ENCODE measurements around the gene LRRC74B. TPM values are rescaled to one million over a fixed set of nuclear protein-coding genes. Genes with fewer than 3 reads are reported as not detected.

LRRC74B gene
- total and polyA plus RNA-seq, 2 of the 4 experiments (the other 2 are of a cell fraction): not detected

DNA sequence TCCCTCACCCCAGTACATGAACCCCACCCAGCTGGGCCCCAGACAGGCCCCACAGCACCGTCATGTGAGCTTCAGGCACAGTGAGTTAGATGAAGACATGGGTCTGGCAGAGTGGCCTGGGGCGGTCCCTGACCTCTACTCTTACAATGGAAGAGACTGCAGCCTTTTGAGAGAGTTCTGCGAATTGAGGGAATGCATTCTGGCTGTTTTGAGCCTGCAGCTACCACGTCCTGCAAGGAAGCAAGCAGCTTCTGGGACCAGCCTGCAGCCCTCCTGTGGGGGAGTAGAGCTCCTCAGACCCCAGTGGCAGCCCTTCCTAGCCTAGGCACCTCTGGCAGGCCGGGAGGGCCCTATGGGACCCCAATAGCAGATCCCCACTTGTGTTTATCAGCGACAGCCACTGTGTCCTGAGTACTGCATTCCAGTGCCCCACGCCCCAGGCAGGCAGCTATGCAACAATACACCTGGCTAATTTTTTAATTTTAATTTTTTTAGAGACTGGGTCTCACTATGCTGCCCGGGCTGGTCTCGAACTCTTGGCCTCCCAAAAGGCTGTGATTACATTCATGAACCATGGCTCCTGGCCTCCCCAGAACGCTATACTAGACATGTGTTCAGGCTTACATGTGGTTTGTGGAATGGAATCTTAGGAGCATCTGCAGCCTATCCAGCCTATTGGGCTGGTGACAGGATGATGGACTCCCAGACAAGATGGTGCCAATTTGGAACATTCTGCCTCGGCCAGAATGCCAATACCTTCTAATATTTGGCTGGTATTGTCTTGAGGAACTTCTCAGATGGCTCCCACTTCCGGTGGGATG is 12.7 kb upstream of the LRRC74B start:
- Histone ChIP-seq H3K18ac (ENCODE audit: low read depth, low read length) (no peak overlapping the region), H3K79me1 (ENCODE audit: low read depth in 1 of 2, low read length in 2 of 2) (no peaks in the 10 kb centered on the region), H2BK5ac (ENCODE audit: low read depth, low read length, poor library complexity, severe bottlenecking) (no peak overlapping the region), H3K4me2 (ENCODE audit: low read depth, low read length) (no peak overlapping the region), H3K9me3 (ENCODE audit: control insufficient read depth, insufficient read depth, low read length) (no peaks in the 10 kb centered on the region), H2BK120ac (ENCODE audit: low read depth, low read length) (no peak overlapping the region), H3K9ac (ENCODE audit: low read depth, low read length) (no peak overlapping the region), H2AFZ (replicated peaks; ENCODE audit: low read length, poor library complexity) (no peak overlapping the region), H4K5ac (ENCODE audit: low read depth, low read length) (no peak overlapping the region), H4K20me1 (ENCODE audit: insufficient read depth, low read length) (no peaks in the 10 kb centered on the region), H3K4ac (ENCODE audit: low read depth, low read length) (no peak overlapping the region), H2AK5ac (ENCODE audit: low read depth, low read length) (no peak overlapping the region), H2AK9ac (replicated peaks; ENCODE audit: low read depth, low read length, poor library complexity) (no peak overlapping the region), H3K27ac (ENCODE audit: insufficient read depth, low read length) (no peak overlapping the region), H3K9me1 (ENCODE audit: insufficient read depth, low read length) (no peaks in the 10 kb centered on the region), H4K91ac (ENCODE audit: insufficient read depth, low read depth, low read length) (no peak overlapping the region), H3K36me3 (ENCODE audit: control insufficient read depth, insufficient read depth, low read length) (no peaks in the 10 kb centered on the region), H3K56ac (ENCODE audit: extremely low read depth, insufficient read depth, low read length) (no peak overlapping the region), H3K27me3 (ENCODE audit: control insufficient read depth, insufficient read depth, low read length) (peaks cover 34% of the 10 kb centered on the region), H3K23ac (ENCODE audit: low read depth, low read length) (no peak overlapping the region), H3K14ac (replicated peaks; ENCODE audit: low read depth, low read length) (no peak overlapping the region), H3K4me3 (ENCODE audit: insufficient read depth, low read depth, low read length) (no peak overlapping the region), H2BK20ac (ENCODE audit: low read depth, low read length) (no peak overlapping the region), H3K4me1 (ENCODE audit: control insufficient read depth, insufficient read depth, low read length) (peaks cover 3% of the 10 kb centered on the region; the same call in 1 of the 2 replicates), H4K8ac (ENCODE audit: low read depth in 2 of 2, low read length in 2 of 2) (no peak overlapping the region), H2BK15ac (ENCODE audit: low read depth, low read length) (no peak overlapping the region)
- no TSS peak for BruUV-seq (replicated peaks)
- no peak for TF ChIP-seq FOS (IDR thresholded peaks at IDR 0.05; ENCODE audit: low read depth, low read length)
- no peak for TF ChIP-seq CTCF (conservative IDR thresholded peaks at IDR 0.05; ENCODE audit: low read depth, low read length)
- no peak for TF ChIP-seq RCOR1 (IDR thresholded peaks at IDR 0.05; ENCODE audit: insufficient replicate concordance, low read length)
- TF ChIP-seq CEBPB (IDR thresholded peaks at IDR 0.05; ENCODE audit: low read depth, low read length): no peak
- TF ChIP-seq RFX5 (IDR thresholded peaks at IDR 0.05; ENCODE audit: low read depth, low read length): no peak
- no peak for TF ChIP-seq MXI1 (IDR thresholded peaks at IDR 0.05; ENCODE audit: borderline replicate concordance, low read depth, low read length)
- no peak for TF ChIP-seq MAZ (IDR thresholded peaks at IDR 0.05; ENCODE audit: borderline replicate concordance, low read depth, low read length)
- TF ChIP-seq CHD1 (IDR thresholded peaks at IDR 0.05; ENCODE audit: low read depth, low read length): no peak
- no peak for TF ChIP-seq POLR2A (IDR thresholded peaks at IDR 0.05; ENCODE audit: low read depth, low read length)
- no peak for TF ChIP-seq NFE2L2 (IDR thresholded peaks at IDR 0.05; ENCODE audit: low read depth, low read length)
- TF ChIP-seq, protein P1, sequence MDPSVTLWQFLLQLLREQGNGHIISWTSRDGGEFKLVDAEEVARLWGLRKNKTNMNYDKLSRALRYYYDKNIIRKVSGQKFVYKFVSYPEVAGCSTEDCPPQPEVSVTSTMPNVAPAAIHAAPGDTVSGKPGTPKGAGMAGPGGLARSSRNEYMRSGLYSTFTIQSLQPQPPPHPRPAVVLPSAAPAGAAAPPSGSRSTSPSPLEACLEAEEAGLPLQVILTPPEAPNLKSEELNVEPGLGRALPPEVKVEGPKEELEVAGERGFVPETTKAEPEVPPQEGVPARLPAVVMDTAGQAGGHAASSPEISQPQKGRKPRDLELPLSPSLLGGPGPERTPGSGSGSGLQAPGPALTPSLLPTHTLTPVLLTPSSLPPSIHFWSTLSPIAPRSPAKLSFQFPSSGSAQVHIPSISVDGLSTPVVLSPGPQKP (IDR thresholded peaks at IDR 0.05; ENCODE audit: borderline replicate concordance, low read depth, low read length): no peak
- no peak for TF ChIP-seq MAFK (IDR thresholded peaks at IDR 0.05; ENCODE audit: low read depth, low read length)
- no peak for TF ChIP-seq RAD21 (IDR thresholded peaks at IDR 0.05; ENCODE audit: low read length)
- no peak for TF ChIP-seq BHLHE40 (IDR thresholded peaks at IDR 0.05; ENCODE audit: low read depth, low read length)
- ATAC-seq (ENCODE audit: low read depth): no peak
- in situ Hi-C loops (cut with MboI; ENCODE audit: low sequenced_read_pairs): no loop called here
- ChIA-PET POLR2A (ENCODE audit: unreplicated experiment) (no interaction called here), CTCF (no interaction called here)
- dilution Hi-C loops (cut with HindIII; ENCODE audit: low sequenced_read_pairs, unreplicated experiment): no loop called here
- intact Hi-C loops (cut with micrococcal nuclease): no loop called here
- WGBS, 2 experiments (ENCODE audit: extremely low coverage in 2 of 2, insufficient read length in 1 of 2): 70% methylated on average over 6 of the region's 12 CpGs; no CpG with 5 or more reads in 1 of the 2 experiments
- no peak for DNase-seq

Measured in IMR-90 (cell line).